ENCODE data around the gene EIF4G3.
"Not testable (repeated sequence)": the region's sequence is repeated elsewhere in the genome, so short reads cannot be mapped to it uniquely, and the experiment has no call there.

EIF4G3 gene

DNA sequence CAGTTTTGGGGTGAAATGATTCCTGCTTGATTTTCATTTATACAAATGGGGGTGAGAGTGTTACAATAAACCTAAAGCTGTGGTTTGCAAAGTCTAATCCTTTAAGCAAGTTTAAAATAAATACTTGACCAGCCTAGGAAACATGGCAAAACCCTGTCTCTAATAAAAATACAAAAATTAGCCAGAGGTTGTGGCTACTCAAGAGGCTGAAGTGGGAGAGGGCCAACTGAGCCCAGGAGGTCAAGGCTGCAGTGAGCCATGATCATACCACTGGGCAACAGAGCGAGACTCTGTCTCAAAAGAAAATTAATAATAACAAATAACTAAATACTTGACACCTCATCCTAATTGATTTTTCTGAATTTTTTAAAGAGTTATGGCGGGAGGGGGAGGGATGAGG is 110.8 kb downstream of the EIF4G3 start:
- DNase-seq = no peak

- no peak for DNase-seq
Observed at GRCh38 chr1:21064057-21064456, 112.6 kb downstream of the EIF4G3 start.

- no peak for DNase-seq
Observed at GRCh38 chr1:21060523-21060922, 116.2 kb downstream of the EIF4G3 start.

- DNase-seq = no peak
Observed at GRCh38 chr1:21059021-21059420, 117.7 kb downstream of the EIF4G3 start.

DNA sequence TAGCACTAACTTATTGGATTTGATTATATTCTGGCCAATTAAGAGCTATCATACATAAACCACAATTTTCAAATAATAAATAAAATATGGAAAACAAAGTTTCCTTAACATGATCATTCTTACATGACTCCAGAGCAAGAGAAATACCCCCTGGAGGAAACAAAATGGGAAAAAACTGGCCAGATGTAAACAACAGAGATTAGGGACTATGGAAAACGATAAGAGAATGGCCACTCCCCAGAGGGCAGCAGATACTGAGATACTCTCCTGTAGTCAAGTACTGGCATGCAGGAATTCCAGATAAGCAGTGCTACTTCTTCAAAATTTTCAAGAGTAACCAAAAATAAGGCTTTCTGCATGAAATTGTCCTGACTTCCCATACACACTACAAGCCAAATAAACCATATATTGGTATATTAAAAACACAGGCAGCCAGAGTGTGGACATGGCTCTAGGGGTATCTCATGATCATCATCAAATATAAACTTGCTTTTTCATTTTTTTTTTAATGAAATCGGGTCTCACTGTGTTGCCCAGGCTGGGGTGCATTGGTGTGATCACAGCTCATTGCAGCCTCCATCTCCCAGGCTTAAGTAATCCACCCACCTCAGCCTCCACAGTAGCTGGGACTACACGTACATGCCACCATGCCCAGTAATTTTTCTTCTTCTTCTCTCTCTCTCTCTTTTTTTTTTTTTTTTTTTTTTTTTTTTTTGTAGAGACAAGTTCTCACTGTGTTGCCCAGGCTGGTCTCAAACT is 118.5 kb downstream of the EIF4G3 start:
- no peak for DNase-seq

GRCh38 chr1:21053189-21053928 is 123.3 kb downstream of the EIF4G3 start:
- not testable (repeated sequence) for DNase-seq

- no peak for DNase-seq
Observed at GRCh38 chr1:21052034-21052433, 124.7 kb downstream of the EIF4G3 start.

DNA sequence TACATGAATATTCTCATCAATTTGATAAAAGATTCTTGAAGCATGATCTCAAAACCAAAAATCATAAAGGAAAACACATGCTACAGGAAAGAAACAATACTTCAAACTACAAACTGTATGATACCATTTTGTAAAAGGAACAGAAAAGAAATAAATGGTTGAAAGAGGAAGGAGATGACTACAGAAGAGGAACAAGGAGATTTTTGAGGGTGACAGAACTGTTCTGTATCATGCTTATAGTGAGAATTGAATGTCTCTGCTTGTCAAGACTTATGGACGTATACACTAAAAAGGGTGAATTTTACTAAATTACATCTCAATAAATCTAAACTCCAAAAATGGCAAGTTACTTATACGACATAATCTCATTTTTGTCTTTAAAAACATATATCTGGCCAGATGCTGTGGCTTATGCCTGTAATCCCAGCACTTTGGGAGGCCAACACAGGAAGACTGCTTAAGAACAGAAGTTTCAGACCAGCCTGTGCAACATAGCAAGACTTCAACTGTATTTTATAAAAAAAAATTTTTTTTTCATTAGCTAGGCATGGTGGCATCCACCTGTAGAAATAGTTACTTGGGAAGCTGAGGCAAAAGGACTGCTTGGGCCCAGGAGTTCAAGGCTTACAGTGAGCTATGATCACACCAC is 125.4 kb downstream of the EIF4G3 start:
- no peak for DNase-seq

DNA sequence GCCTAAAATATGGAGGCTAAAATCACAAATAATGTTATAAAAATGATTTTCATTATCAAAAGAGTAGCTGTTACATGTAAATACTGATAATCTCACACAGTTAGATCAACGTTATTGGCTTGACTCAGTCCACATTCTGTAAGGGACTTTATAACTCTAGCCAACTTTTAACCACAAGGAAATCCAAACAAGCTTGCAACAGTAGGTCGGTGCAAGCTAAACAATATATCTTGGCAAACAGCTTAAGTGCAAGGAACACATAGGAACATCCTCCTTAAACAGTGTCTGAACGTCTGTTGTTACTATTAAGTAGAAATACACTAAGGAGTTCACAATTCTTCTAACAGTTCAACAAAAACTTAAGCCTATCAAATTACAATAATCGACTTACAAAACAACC is 126.7 kb downstream of the EIF4G3 start:
- no peak for DNase-seq

- no peak for DNase-seq
Observed at GRCh38 chr1:21048462-21048861, 128.2 kb downstream of the EIF4G3 start.

GRCh38 chr1:21046132-21046531 is 130.6 kb downstream of the EIF4G3 start:
- DNase-seq = no peak

DNA sequence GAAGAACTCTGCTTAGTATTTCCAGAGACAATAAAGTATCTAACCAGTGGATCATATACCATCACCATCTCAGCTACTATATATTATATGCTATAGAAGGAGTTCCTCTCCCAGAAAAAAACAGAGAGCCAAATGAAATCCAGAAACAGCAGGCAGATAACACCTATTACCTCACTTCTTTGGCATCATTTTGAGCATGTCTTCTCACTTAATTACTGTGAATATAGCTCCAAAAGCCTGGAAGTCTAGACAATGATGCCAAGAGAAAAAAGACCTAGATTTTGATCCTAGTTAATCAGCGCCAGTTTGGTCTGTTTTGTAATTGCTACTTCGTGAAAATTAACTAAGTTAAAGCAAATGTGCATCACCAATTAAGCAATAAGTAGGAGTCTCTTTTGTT is 131.3 kb downstream of the EIF4G3 start:
- no peak for DNase-seq

GRCh38 chr1:21042929-21043605 is 133.6 kb downstream of the EIF4G3 start:
- DNase-seq = no peak

- no peak for DNase-seq
Observed at GRCh38 chr1:21041541-21041940, 135.2 kb downstream of the EIF4G3 start.

GRCh38 chr1:21037091-21037490 is 139.6 kb downstream of the EIF4G3 start:
- DNase-seq = no peak

DNA sequence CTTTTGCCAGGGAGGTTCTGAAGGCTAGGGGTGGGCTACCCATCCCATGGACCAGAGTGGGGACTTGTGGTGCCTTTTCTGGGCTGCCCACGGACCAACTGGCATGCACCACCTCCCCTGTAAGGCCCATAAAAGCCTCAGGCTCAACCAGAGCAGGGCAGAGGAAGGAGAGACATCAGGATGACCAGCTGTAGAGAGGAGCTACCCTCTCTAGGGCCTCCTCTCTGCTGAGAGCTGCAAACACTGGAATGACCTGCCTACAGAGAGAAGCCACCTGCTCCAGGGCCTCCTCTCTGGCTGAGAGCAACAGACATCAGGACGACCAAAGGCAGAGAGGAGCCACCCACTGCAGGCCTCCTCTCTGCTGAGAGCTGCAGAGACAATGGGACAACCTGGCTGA is 140.9 kb downstream of the EIF4G3 start:
- no peak for DNase-seq

DNA sequence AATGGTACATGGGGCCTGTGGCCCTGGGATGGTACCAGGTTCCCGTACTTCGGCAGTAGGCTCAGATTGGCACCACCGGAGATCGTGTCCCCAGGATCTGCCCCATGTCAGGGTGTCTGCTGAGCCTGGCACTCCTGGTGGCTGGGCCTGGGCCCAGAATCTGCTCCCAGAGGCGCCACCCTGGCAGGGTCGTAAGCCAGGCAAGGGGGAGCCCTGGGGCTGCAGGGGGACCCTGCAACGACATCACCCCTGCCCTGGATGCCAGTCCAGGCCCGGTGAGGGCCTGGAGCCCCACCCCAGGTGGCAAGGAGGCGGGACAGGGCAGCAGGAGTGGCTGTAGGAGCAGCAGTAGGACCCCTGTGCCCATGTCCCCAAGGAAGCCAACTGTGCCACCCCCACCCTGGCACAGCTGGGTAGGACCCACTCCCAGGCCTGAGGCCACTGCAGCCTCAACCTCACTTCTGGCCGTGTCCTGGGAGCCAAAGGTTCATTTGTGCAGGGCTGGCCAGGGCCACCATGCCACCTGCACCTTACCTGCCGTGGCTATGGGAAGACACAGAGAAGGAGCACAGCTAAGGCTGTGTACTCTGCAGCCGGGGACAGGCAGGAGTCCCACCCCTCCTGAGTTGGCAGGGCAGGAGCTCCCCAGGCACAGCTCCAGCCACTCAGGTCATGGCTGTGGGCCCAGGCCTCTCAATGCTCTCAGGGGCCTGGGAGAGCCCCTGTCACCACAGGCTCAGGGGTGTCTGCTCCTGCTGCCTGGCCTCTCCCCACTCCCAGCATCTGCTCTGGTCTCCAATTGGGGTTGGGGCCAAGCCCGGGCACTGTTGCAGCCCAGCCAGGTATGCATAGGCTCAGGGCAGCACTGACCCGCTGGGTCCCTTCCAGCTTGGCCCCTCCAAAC is 141.7 kb downstream of the EIF4G3 start:
- DNase-seq = no peak

GRCh38 chr1:21032741-21033140 is 144.0 kb downstream of the EIF4G3 start:
- DNase-seq = no peak

DNA sequence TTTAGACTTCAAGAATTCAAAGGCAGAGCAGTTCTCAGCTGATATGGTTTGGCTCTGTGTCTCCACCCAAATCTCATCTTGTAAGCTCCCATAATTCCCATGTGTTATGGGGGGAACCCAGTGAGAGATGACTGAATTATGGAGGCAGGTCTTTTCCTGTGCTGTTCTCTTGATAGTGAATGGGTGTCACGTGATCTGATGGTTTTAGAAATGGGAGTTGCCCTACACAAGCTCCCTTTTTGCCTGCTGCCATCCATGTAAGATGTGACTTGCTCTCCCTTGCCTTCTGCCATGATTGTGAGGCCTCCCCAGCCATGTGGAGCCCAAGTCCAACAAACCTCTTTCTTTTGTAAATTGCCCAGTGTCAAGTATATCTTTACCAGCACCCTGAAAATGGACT is 146.5 kb downstream of the EIF4G3 start:
- no peak for DNase-seq

DNA sequence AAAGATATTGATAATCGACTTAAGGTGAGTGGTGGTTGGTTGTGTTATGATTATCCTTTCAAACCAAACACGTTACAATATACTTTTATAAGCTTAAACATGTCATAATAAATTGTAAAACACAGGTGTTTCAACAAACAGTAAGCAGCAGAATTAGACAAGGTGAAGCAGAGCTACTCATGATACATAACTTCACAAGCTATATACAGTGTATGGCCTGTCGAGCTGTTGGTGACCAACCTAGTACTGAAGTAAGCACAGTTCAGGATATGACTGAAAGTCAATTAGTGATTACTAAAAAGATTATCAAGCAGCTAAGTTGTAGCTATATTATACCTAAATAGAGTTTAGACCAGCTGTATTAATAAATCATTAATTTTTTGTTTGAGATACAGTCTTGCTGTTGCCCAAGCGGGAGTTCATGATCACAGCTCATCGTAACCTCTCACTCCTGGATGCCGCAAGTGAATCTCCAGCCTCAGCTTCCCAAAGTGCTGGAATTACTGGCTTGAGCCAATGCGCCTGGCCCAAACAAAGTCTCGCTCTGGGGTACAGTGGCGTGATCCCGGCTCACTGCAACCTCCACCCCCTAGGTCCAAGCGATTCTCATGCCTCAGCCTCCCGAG is 148.1 kb downstream of the EIF4G3 start:
- no peak for DNase-seq

- DNase-seq = no peak
Observed at GRCh38 chr1:21027805-21028204, 148.9 kb downstream of the EIF4G3 start.

DNA sequence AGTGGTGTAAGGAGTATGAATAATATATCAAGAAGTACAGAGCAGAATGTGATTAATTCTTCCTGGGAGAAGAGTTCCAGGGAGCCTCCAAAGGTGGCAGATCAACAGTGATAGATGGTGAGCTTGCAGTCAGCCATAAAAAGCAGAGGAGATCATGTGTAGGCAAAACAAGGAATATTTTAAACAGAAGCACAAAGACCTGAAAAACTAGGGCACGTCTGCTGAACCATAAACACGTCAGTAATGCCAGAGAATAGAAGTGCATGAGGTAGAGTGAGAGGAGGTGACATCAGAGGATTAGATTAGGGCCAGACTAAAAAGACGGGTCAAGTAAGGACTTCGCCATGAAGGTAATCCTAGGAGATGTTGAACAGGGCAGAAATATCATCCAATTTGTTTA is 151.8 kb downstream of the EIF4G3 start:
- no peak for DNase-seq
